H1 (cell line): ENCODE measurements around the gene AGBL4. TPM values are rescaled to one million over a fixed set of nuclear protein-coding genes. Genes with fewer than 3 reads are reported as not detected.
A peak's percentile ranks its signal among the peaks of the same experiment; 100 is the strongest.

ENCODE experiments used
- CTCF ChIA-PET: fragments of 300-600 bp; sonication (Branson Sonifier 250); formaldehyde crosslinking; loops from one replicate; lab custom pipeline; 2021; ENCODE audit not compliant: partially characterized antibody; lab: Charles Lee
- POLR2A ChIA-PET: fragments of 300-600 bp; sonication (Branson Sonifier 250); formaldehyde crosslinking; loops from one replicate; lab custom pipeline; 2021; ENCODE audit warnings: inconsistent platforms; ENCODE audit not compliant: partially characterized antibody; lab: Charles Lee
- DNase-seq, 2 experiments: peaks; one replicate each; pipeline versions ENCODE4 v3.0.0 to v3.0.0-alpha.2; 2010 to 2022; ENCODE audit warnings: low spot score in 2 of 2, low read depth in 1 of 2, mixed read lengths in 1 of 2
- FAIRE-seq: peaks from 2 replicates; lab custom pipeline; 2011; peaks lifted over from hg19 to GRCh38; lab: Jason Lieb, UNC
- H2AFZ ChIP-seq: 2 replicates; pipeline ENCODE4 v1.8.1; 2012; ENCODE audit warnings: low read length, inconsistent platforms
- H2AK5ac ChIP-seq: 2 replicates; pipeline ENCODE4 v1.6.1; 2013; ENCODE audit warnings: low read depth, low read length
- H2BK120ac ChIP-seq: replicated peaks from 2 replicates; pipeline ENCODE3; 2013; ENCODE audit warnings: low read depth, low read length, inconsistent platforms
- H2BK12ac ChIP-seq: 2 replicates; pipeline ENCODE4 v1.6.1; 2013; ENCODE audit warnings: low read depth, low read length
- H2BK15ac ChIP-seq: 2 replicates; pipeline ENCODE4 v1.6.1; 2013; ENCODE audit warnings: low read length
- H2BK20ac ChIP-seq: 2 replicates; pipeline ENCODE4 v1.6.1; 2013; ENCODE audit warnings: low read length
- H2BK5ac ChIP-seq: 2 replicates; pipeline ENCODE4 v1.6.1; 2013; ENCODE audit warnings: low read depth, low read length
- H3K14ac ChIP-seq: 2 replicates; pipeline ENCODE4 v1.6.1; 2013; ENCODE audit warnings: inconsistent platforms; ENCODE audit not compliant: insufficient read length
- H3K18ac ChIP-seq: 2 replicates; pipeline ENCODE4 v1.6.1; 2013; ENCODE audit warnings: low read length; ENCODE audit errors: extremely low read depth
- H3K23ac ChIP-seq: 2 replicates; pipeline ENCODE4 v1.6.1; 2013; ENCODE audit warnings: inconsistent platforms; ENCODE audit not compliant: insufficient read length
- H3K23me2 ChIP-seq: 2 replicates; pipeline ENCODE4 v1.6.1; 2013; ENCODE audit warnings: low read depth, low read length
- H3K27ac ChIP-seq: 2 replicates; pipeline ENCODE4 v1.6.1; 2011; ENCODE audit warnings: low read depth, low read length, inconsistent platforms
- H3K27me3 ChIP-seq, 4 experiments: replicated peaks in 1 of 4; 1 replicate in 1 of 4; 2 replicates in 3 of 4; pipeline versions ENCODE4 v1.6.1 to v1.8.1; 2011 to 2013; ENCODE audit warnings: low read length in 3 of 4, mild to moderate bottlenecking in 3 of 4, inconsistent platforms in 2 of 4, mixed read lengths in 2 of 4, moderate library complexity in 1 of 4; ENCODE audit not compliant: control insufficient read depth in 3 of 4, insufficient read depth in 3 of 4; ENCODE audit errors: extremely low read depth in 1 of 4
- H3K36me3 ChIP-seq, 4 experiments: 2 replicates each; pipeline versions ENCODE4 v1.6.1 to v1.8.1; 2011 to 2013; ENCODE audit warnings: mild to moderate bottlenecking in 4 of 4, low read length in 3 of 4, moderate library complexity in 2 of 4, control low read depth in 1 of 4, inconsistent platforms in 1 of 4; ENCODE audit not compliant: insufficient read depth in 4 of 4, control insufficient read depth in 2 of 4
- H3K4ac ChIP-seq: replicated peaks from 2 replicates; pipeline ENCODE3; 2013; ENCODE audit warnings: low read length, low read depth, mixed read lengths, inconsistent platforms; ENCODE audit not compliant: insufficient read length
- H3K4me1 ChIP-seq, 4 experiments: replicated peaks in 1 of 4; 1 replicate in 1 of 4; 2 replicates in 3 of 4; pipeline versions ENCODE4 v1.6.1 to v1.8.1; 2011 to 2013; ENCODE audit warnings: low read length in 3 of 4, inconsistent platforms in 2 of 4, mixed read lengths in 1 of 4; ENCODE audit not compliant: insufficient read depth in 4 of 4, control insufficient read depth in 3 of 4
- H3K4me2 ChIP-seq, 2 experiments: 2 replicates each; pipeline versions ENCODE4 v1.6.1 to v1.8.1; 2011 to 2013; ENCODE audit warnings: low read depth in 2 of 2, low read length in 2 of 2, control low read depth in 1 of 2, inconsistent platforms in 1 of 2, mild to moderate bottlenecking in 1 of 2; ENCODE audit not compliant: insufficient read depth in 1 of 2
- H3K4me3 ChIP-seq, 4 experiments: fragments of 200-600, 300-600 bp in 1 of 4; sonication (generic), shearing (Covaris generic), sonication (Bioruptor Twin) in 1 of 4; 2 replicates each; pipeline versions ENCODE4 v1.5.1 to v1.8.1; 2011 to 2016; ENCODE audit warnings: low read length in 4 of 4, low read depth in 3 of 4, control low read depth in 2 of 4, inconsistent platforms in 2 of 4, mild to moderate bottlenecking in 2 of 4, mixed read lengths in 1 of 4, moderate library complexity in 1 of 4; ENCODE audit not compliant: insufficient read depth in 2 of 4; ENCODE audit errors: extremely low read depth in 1 of 4
- H3K56ac ChIP-seq: replicated peaks from 2 replicates; pipeline ENCODE3; 2013; ENCODE audit warnings: low read depth, mild to moderate bottlenecking, mixed read lengths, low read length, inconsistent platforms; ENCODE audit not compliant: insufficient read length
- H3K79me1 ChIP-seq: 2 replicates; pipeline ENCODE4 v1.6.1; 2013; ENCODE audit warnings: low read depth, low read length, control low read depth
- H3K79me2 ChIP-seq, 2 experiments: 2 replicates each; pipeline versions ENCODE4 v1.6.1 to v1.8.1; 2012 to 2013; ENCODE audit warnings: low read length in 2 of 2, mild to moderate bottlenecking in 2 of 2, inconsistent platforms in 1 of 2; ENCODE audit not compliant: insufficient read depth in 2 of 2, control insufficient read depth in 1 of 2
- H3K9ac ChIP-seq, 4 experiments: replicated peaks in 1 of 4; 1 replicate in 1 of 4; 2 replicates in 3 of 4; pipeline versions ENCODE4 v1.6.1 to v1.8.1; 2011 to 2013; ENCODE audit warnings: low read depth in 3 of 4, low read length in 3 of 4, control low read depth in 2 of 4, mild to moderate bottlenecking in 2 of 4, moderate library complexity in 2 of 4, inconsistent platforms in 1 of 4; ENCODE audit errors: extremely low read depth in 1 of 4
- H3K9me3 ChIP-seq, 2 experiments: 2 replicates each; pipeline versions ENCODE4 v1.6.1 to v1.8.1; 2012 to 2013; ENCODE audit warnings: mild to moderate bottlenecking in 2 of 2, moderate library complexity in 2 of 2, control low read depth in 1 of 2, inconsistent platforms in 1 of 2, low read depth in 1 of 2, low read length in 1 of 2, mixed read lengths in 1 of 2; ENCODE audit not compliant: insufficient read depth in 2 of 2
- H4K20me1 ChIP-seq, 2 experiments: replicated peaks in 1 of 2; 2 replicates each; pipeline versions ENCODE3 to v1.8.1; 2011 to 2013; ENCODE audit warnings: inconsistent platforms in 2 of 2, low read length in 2 of 2, mild to moderate bottlenecking in 1 of 2; ENCODE audit not compliant: insufficient read depth in 2 of 2, control insufficient read depth in 1 of 2
- H4K5ac ChIP-seq: 2 replicates; pipeline ENCODE4 v1.6.1; 2013; ENCODE audit warnings: low read length, low read depth, mixed read lengths, inconsistent platforms; ENCODE audit not compliant: insufficient read length
- H4K8ac ChIP-seq: 2 replicates; pipeline ENCODE4 v1.8.0; 2013; ENCODE audit warnings: mild to moderate bottlenecking, moderate library complexity, low read length, inconsistent platforms; ENCODE audit not compliant: insufficient read depth; ENCODE audit errors: extremely low read depth
- H4K91ac ChIP-seq: replicated peaks from 2 replicates; pipeline ENCODE3; 2013; ENCODE audit warnings: low read length, mixed read lengths, inconsistent platforms; ENCODE audit not compliant: insufficient read length
- CBX5 ChIP-seq: fragments of 300-800, 300-1000 bp; sonication (generic); IDR thresholded peaks from 2 replicates; pipeline ENCODE4 v1.7.1; 2016; ENCODE audit warnings: antibody characterized with exemption, low read length, low read depth
- CBX8 ChIP-seq: fragments of 300-800, 300-1000 bp; sonication (generic); IDR thresholded peaks from 2 replicates; pipeline ENCODE4 v1.7.1; 2016; ENCODE audit warnings: low read depth, low read length, borderline replicate concordance
- CEBPB ChIP-seq: IDR thresholded peaks from 2 replicates; pipeline ENCODE4 v1.6.1; 2012; ENCODE audit warnings: low read depth, low read length
- CHD1 ChIP-seq: IDR thresholded peaks from 2 replicates; pipeline ENCODE4 v1.6.1; 2012; ENCODE audit warnings: low read depth, low read length, improper control_type of control experiment
- CTCF ChIP-seq, 3 experiments: IDR thresholded peaks; 1 replicate in 2 of 3; 2 replicates in 1 of 3; pipeline versions ENCODE4 v1.5.1 to v1.6.1; 2011; ENCODE audit warnings: low read length in 3 of 3, mild to moderate bottlenecking in 3 of 3, inconsistent platforms in 2 of 3, low read depth in 1 of 3, moderate library complexity in 1 of 3; ENCODE audit not compliant: insufficient read depth in 1 of 3; ENCODE audit errors: control extremely low read depth in 1 of 3
- POLR2AphosphoS5 ChIP-seq: IDR thresholded peaks from 2 replicates; pipeline ENCODE4 v1.6.1; 2011; ENCODE audit warnings: low read depth, low read length
- RAD21 ChIP-seq, 2 experiments: IDR thresholded peaks in 1 of 2; conservative IDR thresholded peaks in 1 of 2; 2 replicates each; pipeline ENCODE4 v1.6.1; 2011; ENCODE audit warnings: low read depth in 2 of 2, low read length in 2 of 2, improper control_type of control experiment in 1 of 2, inconsistent platforms in 1 of 2, mild to moderate bottlenecking in 1 of 2, moderate library complexity in 1 of 2
- SIX5 ChIP-seq: IDR thresholded peaks from 2 replicates; pipeline ENCODE4 v1.6.1; 2011; ENCODE audit warnings: mild to moderate bottlenecking, low read depth, low read length
- SP1 ChIP-seq: IDR thresholded peaks from 2 replicates; pipeline ENCODE4 v1.6.1; 2011; ENCODE audit warnings: low read depth, low read length
- TEAD4 ChIP-seq: IDR thresholded peaks from 2 replicates; pipeline ENCODE4 v1.6.1; 2012; ENCODE audit warnings: low read depth, low read length, inconsistent platforms, mixed read lengths
- WGBS, 2 experiments: shearing (Covaris generic) in 1 of 2; methylation state at CpG; one replicate each; pipeline versions ENCODE4 v1.1.6 to v1.1.7; 2013 to 2015; ENCODE audit warnings: low lambda C conversion rate in 2 of 2, mixed read lengths in 2 of 2, inconsistent platforms in 1 of 2, low coverage in 1 of 2, missing lambda C conversion rate in 1 of 2; ENCODE audit not compliant: insufficient replicate concordance in 2 of 2, insufficient coverage in 1 of 2, insufficient read length in 1 of 2; ENCODE audit errors: extremely low coverage in 1 of 2, missing lambda C conversion rate in 1 of 2; 5-methylcytosine and 5-hydroxymethylcytosine counted together
- polyA plus RNA-seq, 7 experiments: library from polyadenylated mRNA; depleted of rRNA in 3 of 7; stranded (reverse) in 5 of 7; unstranded in 2 of 7; fragments of >200 nt in 5 of 7; fragments of 200-250 nt in 2 of 7; gene quantifications; 1 replicate in 5 of 7; 2 replicates in 1 of 7; 4 replicates in 1 of 7; pipeline versions ENCODE4 v1.2.1 to v1.2.3, GENCODE V29; 2011 to 2013; ENCODE audit warnings: missing spikeins in 2 of 7, mixed read lengths in 2 of 7
- total RNA-seq: library from RNA; stranded (reverse); fragmentation: NEBNext Ultra II Directional; extraction: Animal tissue kit (Norgen Biotek cat#: 25700); gene quantifications from 2 replicates; pipeline ENCODE4 v1.2.1, GENCODE V29; 2021

The AGBL4 gene
- total and polyA plus RNA-seq, 2 of the 8 experiments (the other 6 are each of a cell fraction or from before 2014, with no cell fraction given) = 0.41 to 0.45 TPM

GRCh38 chr1:48817505-48818114, 1206.1 kb downstream of the AGBL4 start:
- no peaks in the 10 kb centered on the region for H4K20me1 ChIP-seq
- H3K9me3 ChIP-seq = no peaks in the 10 kb centered on the region
- H2BK120ac ChIP-seq = no peak overlapping the region
- no peak overlapping the region for H3K4ac ChIP-seq
- 73% methylated on average over 4 of the region's 4 CpGs; no CpG with 5 or more reads in 1 of the 2 experiments for WGBS, 2 experiments
- no peak overlapping the region for H3K4me3 ChIP-seq
- H3K27me3 ChIP-seq = no peaks in the 10 kb centered on the region
- no peaks in the 10 kb centered on the region for H3K4me1 ChIP-seq
- TF ChIP-seq CHD1 (no peak), CTCF (IDR thresholded peaks at IDR 0.05; ENCODE audit: control extremely low read depth in 1 of 3, insufficient read depth in 1 of 3, low read depth in 1 of 3, low read length in 3 of 3) (peak; percentile 88 to 93 (median 91)), CBX5 (no peak), CBX8 (no peak), SP1 (no peak), RAD21 (IDR thresholded peaks at IDR 0.05 in 1 of 2, conservative IDR thresholded peaks at IDR 0.05 in 1 of 2; ENCODE audit: low read depth in 2 of 2, low read length in 2 of 2) (peak; percentile 88 to 92), TEAD4 (no peak), POLR2AphosphoS5 (no peak), CEBPB (no peak), SIX5 (no peak)
- no peak overlapping the region for H3K27ac ChIP-seq
- ChIA-PET CTCF (interaction anchor here (0.7 to 1.8 kb wide), 28 partner anchors 9 to 1397 kb away, joined by 3 to 18 read pairs (median 4); no protein-coding TSS in a partner anchor), POLR2A (no interaction called here)
- H4K91ac ChIP-seq = peak overlapping the region; percentile 87
- no peak overlapping the region for H2BK15ac ChIP-seq
- H2AK5ac ChIP-seq = no peak overlapping the region
- no peak overlapping the region for H2BK5ac ChIP-seq
- no peak overlapping the region for H3K23ac ChIP-seq
- H4K5ac ChIP-seq = no peak overlapping the region
- H4K8ac ChIP-seq = no peak overlapping the region
- H3K14ac ChIP-seq = no peak overlapping the region
- H3K4me2 ChIP-seq = no peak overlapping the region
- H2BK12ac ChIP-seq = no peak overlapping the region
- H3K36me3 ChIP-seq = no peaks in the 10 kb centered on the region
- H3K18ac ChIP-seq = no peak overlapping the region
- H3K9ac ChIP-seq = no peak overlapping the region
- DNase-seq = peak; percentile 31 to 76
- no peak overlapping the region for H2BK20ac ChIP-seq
- no peaks in the 10 kb centered on the region for H3K23me2 ChIP-seq
- H3K56ac ChIP-seq = no peak overlapping the region
- FAIRE-seq = peak; percentile 58
- H2AFZ ChIP-seq = peak overlapping the region; percentile 80; the same call in 1 of the 2 replicates
- H3K79me1 ChIP-seq = no peaks in the 10 kb centered on the region
- no peaks in the 10 kb centered on the region for H3K79me2 ChIP-seq
